Gastrocnemius medialis (tissue), 4 donors: ENCODE data around the gene MMP19. TPM values are rescaled to one million over a fixed set of nuclear protein-coding genes. Genes with fewer than 3 reads are reported as not detected.

Experiments
- ATAC-seq, 2 donors: fragments of 150-250 bp; one replicate each; pipeline ENCODE4 v1.9.1; 2016
- DNase-seq, 2 donors: peaks; one replicate each; pipeline ENCODE4 v3.0.0-alpha.2; 2019
- H3K27ac ChIP-seq, 4 donors: fragments of 200-600 bp; sonication (generic); 1 replicate in 1 of 4; 2 replicates in 3 of 4; pipeline ENCODE4 v1.5.1; 2016 to 2018; ENCODE audit warnings: mild to moderate bottlenecking in 2 of 4, moderate library complexity in 1 of 4
- H3K27me3 ChIP-seq, 3 donors: fragments of 200-600 bp; sonication (generic) in 2 of 3; 1 replicate in 1 of 3; 2 replicates in 2 of 3; pipeline versions ENCODE4 v1.5.1 to v1.6.0; 2016 to 2019; ENCODE audit warnings: mild to moderate bottlenecking in 1 of 3, moderate library complexity in 1 of 3
- H3K36me3 ChIP-seq, 2 donors: fragments of 200-600 bp; sonication (generic) in 1 of 2; one replicate each; pipeline ENCODE4 v1.5.1; 2017 to 2018
- H3K4me1 ChIP-seq, 2 donors: fragments of 200-600 bp; sonication (generic) in 1 of 2; one replicate each; pipeline ENCODE4 v1.5.1; 2016 to 2017; ENCODE audit warnings: mild to moderate bottlenecking in 2 of 2
- H3K4me3 ChIP-seq, 4 donors: fragments of 200-600 bp; sonication (generic) in 3 of 4; 1 replicate in 1 of 4; 2 replicates in 3 of 4; pipeline ENCODE4 v1.5.1; 2016 to 2019; ENCODE audit warnings: mild to moderate bottlenecking in 2 of 4
- H3K9me3 ChIP-seq, 3 donors: fragments of 200-600 bp; sonication (generic) in 2 of 3; 1 replicate in 1 of 3; 2 replicates in 2 of 3; pipeline ENCODE4 v1.5.1; 2016 to 2019
- CTCF ChIP-seq, 5 experiments: fragments of 450-650 bp in 3 of 5; fragments of 200-600 bp in 2 of 5; sonication (generic) in 2 of 5; IDR thresholded peaks in 4 of 5; conservative IDR thresholded peaks in 1 of 5; 1 replicate in 4 of 5; 2 replicates in 1 of 5; pipeline ENCODE4 v1.5.1; 2016 to 2019; ENCODE audit warnings: antibody characterized with exemption in 5 of 5, mild to moderate bottlenecking in 3 of 5, moderate library complexity in 3 of 5
- POLR2A ChIP-seq, 2 donors: fragments of 450-650 bp; IDR thresholded peaks; one replicate each; pipeline ENCODE4 v1.6.1; 2017; ENCODE audit warnings: antibody characterized with exemption in 2 of 2, mild to moderate bottlenecking in 2 of 2, moderate library complexity in 2 of 2
- in situ Hi-C, 4 donors: fragments of 200-750 bp; cut with MboI; loops; one replicate each; pipeline versions ENCODE4 v1.15.0 to v1.8.0; 2017; ENCODE audit warnings: low sequenced_read_pairs in 4 of 4
- intact Hi-C: fragments of 100-400 bp; cut with DNase I; formaldehyde crosslinking; loops from one replicate; pipeline ENCODE4 v1.15.1; 2023; ENCODE audit warnings: low total_unique reads
- total RNA-seq, 4 donors: library from RNA; depleted of rRNA; stranded (reverse); fragments of >200 nt; gene quantifications; one replicate each; pipeline versions ENCODE4 v1.1.0 to v1.2.3, GENCODE V29; 2016

MMP19 gene, protein sequence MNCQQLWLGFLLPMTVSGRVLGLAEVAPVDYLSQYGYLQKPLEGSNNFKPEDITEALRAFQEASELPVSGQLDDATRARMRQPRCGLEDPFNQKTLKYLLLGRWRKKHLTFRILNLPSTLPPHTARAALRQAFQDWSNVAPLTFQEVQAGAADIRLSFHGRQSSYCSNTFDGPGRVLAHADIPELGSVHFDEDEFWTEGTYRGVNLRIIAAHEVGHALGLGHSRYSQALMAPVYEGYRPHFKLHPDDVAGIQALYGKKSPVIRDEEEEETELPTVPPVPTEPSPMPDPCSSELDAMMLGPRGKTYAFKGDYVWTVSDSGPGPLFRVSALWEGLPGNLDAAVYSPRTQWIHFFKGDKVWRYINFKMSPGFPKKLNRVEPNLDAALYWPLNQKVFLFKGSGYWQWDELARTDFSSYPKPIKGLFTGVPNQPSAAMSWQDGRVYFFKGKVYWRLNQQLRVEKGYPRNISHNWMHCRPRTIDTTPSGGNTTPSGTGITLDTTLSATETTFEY
- 1 to 10 TPM in 2 of 4 donors, under 1 TPM in 2; 0.44 to 3.1 (median 1.8) TPM for total RNA-seq

DNA sequence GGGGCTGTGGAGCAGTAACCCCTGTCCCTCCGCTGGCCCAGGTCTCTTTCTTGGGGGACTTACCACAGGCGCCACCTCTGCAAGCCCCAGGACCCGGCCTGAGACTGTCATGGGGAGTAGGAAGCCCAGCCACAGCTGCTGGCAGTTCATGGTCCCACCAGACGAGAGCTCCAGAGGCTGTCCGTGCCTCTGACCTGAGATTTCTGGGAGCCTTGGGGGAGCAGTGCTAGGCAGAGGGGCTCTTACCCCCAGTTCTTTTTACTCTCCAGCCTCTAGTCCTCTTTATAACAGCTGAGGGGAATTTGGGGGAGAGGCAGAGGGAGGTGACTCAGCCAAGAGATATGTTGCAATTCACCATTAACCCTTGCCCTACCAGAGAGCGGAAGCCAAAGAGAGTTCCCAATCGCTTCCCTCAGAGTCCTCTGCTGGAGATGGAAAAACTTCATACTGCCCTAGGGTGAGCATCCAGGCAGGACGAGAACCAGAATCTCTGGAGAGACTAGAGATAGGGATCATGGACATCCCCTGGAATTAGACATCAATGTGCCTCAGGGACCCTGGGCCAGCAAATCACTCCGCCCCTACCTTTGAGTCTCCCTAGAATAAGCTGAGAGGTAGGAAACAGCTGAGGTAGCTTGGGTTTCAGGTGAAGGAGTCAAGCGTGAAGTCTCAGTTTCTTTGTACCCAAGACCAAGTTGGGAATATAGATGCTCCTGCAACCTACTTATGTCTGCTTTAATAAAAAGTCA is at the start of gene MMP19:
Gene MMP19 (minus strand): TSS at position 256 of the 749 bp plus-strand sequence. CDS start 106 bp downstream, at position 150.
- ATAC-seq, result peak; percentile 44 to 56
- no peak for DNase-seq
- Histone ChIP-seq H3K36me3 (no peaks in the 10 kb centered on the region), H3K9me3 (no peaks in the 10 kb centered on the region), H3K4me1 (peaks cover 0 to 3% of the 10 kb centered on the region in 2 donors), H3K27ac (peak within 1 kb of the TSS in 3 of 4 donors; percentile 17 to 52 (median 32)), H3K27me3 (peaks cover 0 to 5% (median 2%) of the 10 kb centered on the region in 3 donors), H3K4me3 (peak within 1 kb of the TSS in 3 of 4 donors; percentile 20 to 44 (median 39))
- in situ Hi-C loops (no loop called here), intact Hi-C loops (no loop called here)
- TF ChIP-seq POLR2A (IDR thresholded peaks at IDR 0.05), result peak in 1 of 2 donors; percentile 14
- TF ChIP-seq CTCF (IDR thresholded peaks at IDR 0.05 in 4 of 5, conservative IDR thresholded peaks at IDR 0.05 in 1 of 5), result no peak

DNA sequence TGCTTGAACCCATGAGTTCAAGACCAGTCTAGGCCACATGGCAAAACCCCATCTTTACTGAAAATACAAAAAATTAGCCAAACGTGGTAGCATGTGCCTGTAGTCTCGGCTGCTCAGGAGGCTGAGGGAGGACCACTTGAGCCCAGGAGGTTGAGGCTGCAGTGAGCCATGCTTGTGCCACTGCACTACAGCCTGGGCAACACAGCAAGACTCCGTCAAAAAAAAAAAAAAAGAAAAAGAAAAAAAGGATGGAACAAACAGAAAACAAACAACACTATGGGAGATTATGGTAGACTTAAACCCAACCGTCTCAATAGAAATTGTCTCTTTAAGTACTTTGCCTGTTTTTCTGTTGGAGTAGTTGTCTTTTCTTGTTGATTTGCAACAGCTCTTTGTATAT is 48.6 kb upstream of the MMP19 start:
- TF ChIP-seq CTCF (IDR thresholded peaks at IDR 0.05 in 4 of 5, conservative IDR thresholded peaks at IDR 0.05 in 1 of 5) (no peak), POLR2A (IDR thresholded peaks at IDR 0.05) (no peak)
- no peaks in the 10 kb centered on the region for H3K36me3 ChIP-seq
- intact Hi-C loops, result no loop called here
- H3K4me3 ChIP-seq, result no peak overlapping the region
- in situ Hi-C loops, result no loop called here
- ATAC-seq (no peak), DNase-seq (no peak)
- no peak overlapping the region for H3K27ac ChIP-seq
- no peaks in the 10 kb centered on the region for H3K9me3 ChIP-seq
- no peaks in the 10 kb centered on the region for H3K4me1 ChIP-seq
- H3K27me3 ChIP-seq, result no peaks in the 10 kb centered on the region

DNA sequence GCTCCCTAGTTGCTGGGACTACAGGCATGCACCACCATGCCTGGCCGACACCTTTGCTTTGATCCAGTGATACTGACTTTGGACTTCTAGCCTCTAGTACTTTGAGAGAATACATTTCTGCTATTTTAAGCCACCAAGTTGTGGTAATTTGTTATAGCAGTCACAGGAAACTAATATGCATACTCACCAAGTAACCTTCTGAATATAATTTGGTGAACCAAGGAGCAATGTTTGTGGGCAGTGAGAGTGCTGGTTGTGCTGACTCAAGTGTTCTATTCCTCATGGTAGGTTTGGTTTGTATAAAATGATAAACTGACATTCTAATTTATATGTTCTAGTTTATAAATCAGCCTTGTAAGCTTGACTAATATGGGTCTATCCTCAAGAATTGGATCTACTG is 42.4 kb upstream of the MMP19 start:
- Histone ChIP-seq H3K4me3 (no peak overlapping the region), H3K36me3 (no peaks in the 10 kb centered on the region), H3K9me3 (no peaks in the 10 kb centered on the region), H3K4me1 (no peaks in the 10 kb centered on the region), H3K27ac (no peak overlapping the region), H3K27me3 (no peaks in the 10 kb centered on the region)
- intact Hi-C loops, result no loop called here
- in situ Hi-C loops, result no loop called here
- ATAC-seq (no peak), DNase-seq (no peak)
- TF ChIP-seq CTCF (IDR thresholded peaks at IDR 0.05 in 4 of 5, conservative IDR thresholded peaks at IDR 0.05 in 1 of 5), result no peak
- TF ChIP-seq POLR2A (IDR thresholded peaks at IDR 0.05), result no peak

- no peak for TF ChIP-seq CTCF (IDR thresholded peaks at IDR 0.05 in 4 of 5, conservative IDR thresholded peaks at IDR 0.05 in 1 of 5)
- TF ChIP-seq POLR2A (IDR thresholded peaks at IDR 0.05), result no peak
- intact Hi-C loops, result no loop called here
- ATAC-seq (no peak), DNase-seq (no peak)
- no peaks in the 10 kb centered on the region for H3K36me3 ChIP-seq
- no peaks in the 10 kb centered on the region for H3K4me1 ChIP-seq
- no peak overlapping the region for H3K4me3 ChIP-seq
- no peaks in the 10 kb centered on the region for H3K9me3 ChIP-seq
- in situ Hi-C loops, result no loop called here
- no peak overlapping the region for H3K27ac ChIP-seq
- H3K27me3 ChIP-seq, result no peaks in the 10 kb centered on the region
These were observed 35.1 kb upstream of the MMP19 start for GRCh38 chr12:55877824-55878223.
